HL-60 (cell line): ENCODE measurements around the gene PRDM1.

ENCODE experiments used
- POLR2AphosphoS5 ChIP-seq: IDR thresholded peaks from 2 replicates; pipeline ENCODE4 v1.6.1; 2012; ENCODE audit warnings: low read depth
- TF ChIP-seq, protein P1 (sequence below): IDR thresholded peaks from one replicate; pipeline ENCODE4 v1.5.1; 2011; ENCODE audit warnings: low read length, control low read depth, inconsistent platforms; ENCODE audit not compliant: insufficient read depth

DNA sequence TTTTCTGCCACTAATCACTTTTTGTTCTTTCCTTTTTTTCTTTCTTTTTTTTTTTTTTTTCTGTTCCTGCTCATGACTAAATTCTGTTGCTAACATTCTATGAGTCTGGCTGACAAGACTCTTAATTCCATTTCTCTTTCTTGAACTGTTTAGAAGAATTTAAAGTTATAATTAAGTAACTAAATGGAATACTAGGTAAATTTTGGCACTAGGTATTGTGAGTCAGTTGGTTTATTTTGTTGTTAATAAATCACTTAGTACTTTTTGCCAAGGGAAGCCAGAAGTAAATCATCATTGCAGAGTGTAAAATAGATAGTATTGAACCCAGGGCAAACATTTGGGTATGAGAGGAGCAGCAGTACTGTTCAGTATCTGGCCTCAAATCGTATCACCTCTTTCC lies 42.0 kb upstream of the PRDM1 start:
- TF ChIP-seq, protein P1, sequence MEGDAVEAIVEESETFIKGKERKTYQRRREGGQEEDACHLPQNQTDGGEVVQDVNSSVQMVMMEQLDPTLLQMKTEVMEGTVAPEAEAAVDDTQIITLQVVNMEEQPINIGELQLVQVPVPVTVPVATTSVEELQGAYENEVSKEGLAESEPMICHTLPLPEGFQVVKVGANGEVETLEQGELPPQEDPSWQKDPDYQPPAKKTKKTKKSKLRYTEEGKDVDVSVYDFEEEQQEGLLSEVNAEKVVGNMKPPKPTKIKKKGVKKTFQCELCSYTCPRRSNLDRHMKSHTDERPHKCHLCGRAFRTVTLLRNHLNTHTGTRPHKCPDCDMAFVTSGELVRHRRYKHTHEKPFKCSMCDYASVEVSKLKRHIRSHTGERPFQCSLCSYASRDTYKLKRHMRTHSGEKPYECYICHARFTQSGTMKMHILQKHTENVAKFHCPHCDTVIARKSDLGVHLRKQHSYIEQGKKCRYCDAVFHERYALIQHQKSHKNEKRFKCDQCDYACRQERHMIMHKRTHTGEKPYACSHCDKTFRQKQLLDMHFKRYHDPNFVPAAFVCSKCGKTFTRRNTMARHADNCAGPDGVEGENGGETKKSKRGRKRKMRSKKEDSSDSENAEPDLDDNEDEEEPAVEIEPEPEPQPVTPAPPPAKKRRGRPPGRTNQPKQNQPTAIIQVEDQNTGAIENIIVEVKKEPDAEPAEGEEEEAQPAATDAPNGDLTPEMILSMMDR: no peak
- no peak for TF ChIP-seq POLR2AphosphoS5
